ENCODE measurements around the gene CIDEA. TPM values are rescaled to one million over a fixed set of nuclear protein-coding genes. Genes with fewer than 3 reads are reported as not detected.
"Not testable (repeated sequence)": the region's sequence is repeated elsewhere in the genome, so short reads cannot be mapped to it uniquely, and the experiment has no call there.

CIDEA gene
- total RNA-seq, 1 experiment from 2014 or later = not detected

DNA sequence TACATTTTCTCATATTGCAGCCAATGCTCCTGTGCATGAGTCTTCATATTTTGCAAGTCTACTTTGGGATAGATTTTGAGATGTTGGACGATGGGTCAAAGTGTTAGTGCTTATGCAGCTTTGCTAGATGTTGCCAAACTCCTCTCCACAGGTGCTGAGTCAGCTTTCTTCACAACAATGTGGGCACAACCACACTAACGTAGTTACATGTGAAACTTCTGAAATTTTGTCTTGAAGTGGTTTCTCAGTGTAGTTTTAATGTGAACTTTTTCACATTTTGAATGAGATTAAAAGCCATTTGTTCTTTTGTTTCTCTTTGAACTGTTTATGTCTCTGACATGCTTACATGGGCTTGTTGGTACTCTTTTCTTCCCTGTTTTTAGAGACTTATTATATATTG lies 27.4 kb upstream of the CIDEA start:
- no CpG with 5 or more reads among the region's 2 CpGs for WGBS (ENCODE audit: extremely low coverage, insufficient read length, low lambda C conversion rate)
- H3K23ac ChIP-seq (ENCODE audit: insufficient read length, low read depth, low read length); H3K18ac ChIP-seq (ENCODE audit: insufficient read length, low read depth, low read length); H3K27ac ChIP-seq (ENCODE audit: insufficient read length, low read depth, low read length); H3K27me3 Mint-ChIP-seq (ENCODE audit: low read depth); H3K4me1 ChIP-seq (ENCODE audit: insufficient read depth, low read length); H2BK15ac ChIP-seq (ENCODE audit: low read depth, low read length); H4K8ac ChIP-seq (replicated peaks; ENCODE audit: insufficient read length, low read depth, low read length); H2BK5ac ChIP-seq (ENCODE audit: insufficient read length, low read length); H3K36me3 Mint-ChIP-seq (ENCODE audit: insufficient read depth in 1 of 3, low read depth in 3 of 3); H3K23me2 ChIP-seq (ENCODE audit: insufficient read length, low read depth, low read length, poor library complexity, severe bottlenecking); H2BK12ac ChIP-seq (ENCODE audit: insufficient read length, low read depth, low read length); H3K27ac Mint-ChIP-seq; H3K9ac ChIP-seq (ENCODE audit: extremely low read depth, insufficient read length, low read length); H3K4ac ChIP-seq (ENCODE audit: low read depth, low read length); DNase-seq; H3K56ac ChIP-seq (ENCODE audit: insufficient read length, low read depth, low read length); H4K91ac ChIP-seq (ENCODE audit: insufficient read length, low read depth, low read length); H2AFZ ChIP-seq (ENCODE audit: low read length); H3K9me3 Mint-ChIP-seq; H3K4me3 Mint-ChIP-seq; H3K79me1 ChIP-seq (ENCODE audit: insufficient read depth, low read depth, low read length, poor library complexity, severe bottlenecking); H3K27me3 ChIP-seq (ENCODE audit: insufficient read depth, low read length); H3K79me2 ChIP-seq (ENCODE audit: insufficient read depth, low read length); H3T11ph ChIP-seq (ENCODE audit: low read length); H3K9me3 ChIP-seq (ENCODE audit: control insufficient read depth, low read depth, low read length); H2AK5ac ChIP-seq (ENCODE audit: insufficient read length, low read length); H3K4me2 ChIP-seq (ENCODE audit: insufficient read depth, insufficient read length, low read length); H3K14ac ChIP-seq (ENCODE audit: insufficient read depth, low read length); H2BK120ac ChIP-seq (ENCODE audit: low read depth, low read length, poor library complexity, severe bottlenecking); H2BK20ac ChIP-seq (ENCODE audit: low read depth, low read length, poor library complexity, severe bottlenecking); H4K5ac ChIP-seq (ENCODE audit: insufficient read length, low read depth, low read length); H4K20me1 ChIP-seq (ENCODE audit: control insufficient read depth, insufficient read depth, insufficient read length): not testable (repeated sequence)
- H3K4me1 Mint-ChIP-seq = peaks cover 4 to 10% of the 10 kb centered on the region in 2 experiments; a peak in 2 of 4 replicates

DNA sequence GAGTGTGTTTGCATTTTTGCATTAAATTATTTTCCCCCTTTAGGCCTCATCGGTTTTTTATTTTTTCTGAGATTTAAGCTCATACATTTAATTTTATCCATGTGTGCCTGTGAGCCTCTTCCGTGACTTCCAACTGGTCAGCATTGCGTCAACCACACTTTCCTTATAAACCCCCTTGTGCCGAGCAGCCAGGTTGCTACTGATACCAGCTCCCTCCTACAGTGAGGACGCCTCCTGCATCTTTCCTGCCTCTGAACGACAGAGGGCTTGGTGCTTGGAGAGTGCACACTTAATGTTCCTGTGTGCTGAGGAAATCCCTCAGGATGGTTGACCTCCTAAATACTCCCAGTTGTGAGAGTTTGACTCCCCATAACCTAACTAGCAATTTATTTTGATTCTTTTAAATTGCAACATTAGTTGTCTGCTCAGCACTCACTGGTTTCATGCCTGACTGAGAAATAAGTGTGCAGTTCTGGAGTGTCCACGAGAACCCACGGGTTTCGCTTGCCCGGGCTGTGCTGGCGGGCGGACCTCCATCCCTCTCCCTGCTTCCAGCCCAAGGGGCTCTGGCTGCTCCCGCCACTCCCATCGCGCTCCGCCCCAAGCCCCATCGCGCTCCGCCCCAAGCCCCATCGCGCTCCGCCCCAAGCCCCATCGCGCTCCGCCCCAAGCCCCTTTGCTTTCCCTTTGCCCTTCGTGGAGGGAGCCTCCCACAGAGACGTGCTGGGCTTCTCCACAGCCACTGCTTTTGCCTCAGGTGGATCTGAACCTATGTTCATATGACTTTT lies 26.6 kb upstream of the CIDEA start:
- H3K27me3 Mint-ChIP-seq (ENCODE audit: low read depth); H3K9me3 Mint-ChIP-seq; H3K36me3 Mint-ChIP-seq (ENCODE audit: insufficient read depth in 1 of 3, low read depth in 3 of 3); H3K27ac Mint-ChIP-seq; H3T11ph ChIP-seq (ENCODE audit: low read length); H2BK20ac ChIP-seq (ENCODE audit: low read depth, low read length, poor library complexity, severe bottlenecking); H3K4ac ChIP-seq (ENCODE audit: low read depth, low read length); H4K20me1 ChIP-seq (ENCODE audit: control insufficient read depth, insufficient read depth, insufficient read length); H4K8ac ChIP-seq (replicated peaks; ENCODE audit: insufficient read length, low read depth, low read length); H3K56ac ChIP-seq (ENCODE audit: insufficient read length, low read depth, low read length); H3K9ac ChIP-seq (ENCODE audit: extremely low read depth, insufficient read length, low read length); H3K79me2 ChIP-seq (ENCODE audit: insufficient read depth, low read length); H4K91ac ChIP-seq (ENCODE audit: insufficient read length, low read depth, low read length); H2BK15ac ChIP-seq (ENCODE audit: low read depth, low read length); H2AFZ ChIP-seq (ENCODE audit: low read length); H2AK5ac ChIP-seq (ENCODE audit: insufficient read length, low read length); H3K23ac ChIP-seq (ENCODE audit: insufficient read length, low read depth, low read length); H3K23me2 ChIP-seq (ENCODE audit: insufficient read length, low read depth, low read length, poor library complexity, severe bottlenecking); H2BK5ac ChIP-seq (ENCODE audit: insufficient read length, low read length); H3K4me1 ChIP-seq (ENCODE audit: insufficient read depth, low read length); DNase-seq; H3K27me3 ChIP-seq (ENCODE audit: insufficient read depth, low read length); H2BK120ac ChIP-seq (ENCODE audit: low read depth, low read length, poor library complexity, severe bottlenecking); H3K27ac ChIP-seq (ENCODE audit: insufficient read length, low read depth, low read length); H3K18ac ChIP-seq (ENCODE audit: insufficient read length, low read depth, low read length); H3K9me3 ChIP-seq (ENCODE audit: control insufficient read depth, low read depth, low read length); H3K79me1 ChIP-seq (ENCODE audit: insufficient read depth, low read depth, low read length, poor library complexity, severe bottlenecking); H4K5ac ChIP-seq (ENCODE audit: insufficient read length, low read depth, low read length); H3K4me2 ChIP-seq (ENCODE audit: insufficient read depth, insufficient read length, low read length); H3K14ac ChIP-seq (ENCODE audit: insufficient read depth, low read length); H2BK12ac ChIP-seq (ENCODE audit: insufficient read length, low read depth, low read length): not testable (repeated sequence)
- H3K4me1 Mint-ChIP-seq = peaks cover 4 to 10% of the 10 kb centered on the region in 2 experiments; a peak in 2 of 4 replicates
- peak overlapping the region; percentile 43 to 58; a peak in 3 of 5 replicates for H3K4me3 Mint-ChIP-seq
- WGBS (ENCODE audit: extremely low coverage, insufficient read length, low lambda C conversion rate) = no CpG with 5 or more reads among the region's 27 CpGs
